HFFc6 (cell line): ENCODE measurements around the gene PHYKPL. TPM values are rescaled to one million over a fixed set of nuclear protein-coding genes. Genes with fewer than 3 reads are reported as not detected.

Experiments
- DNase-seq: peaks from one replicate; pipeline ENCODE4 v3.0.0-alpha.2; 2018
- H3K27ac Mint-ChIP-seq: 2 replicates; pipeline ENCODE4 v1.8.0; 2020; ENCODE audit warnings: mild to moderate bottlenecking, mixed read lengths
- H3K27me3 Mint-ChIP-seq: 2 replicates; pipeline ENCODE4 v1.8.0; 2021; ENCODE audit warnings: mild to moderate bottlenecking, moderate library complexity, mixed read lengths; ENCODE audit not compliant: insufficient read depth
- H3K36me3 Mint-ChIP-seq: 2 replicates; pipeline ENCODE4 v1.8.0; 2021; ENCODE audit warnings: low read depth, mixed read lengths
- H3K4me1 Mint-ChIP-seq: 2 replicates; pipeline ENCODE4 v1.8.0; 2020; ENCODE audit warnings: low read depth, mixed read lengths
- H3K4me3 Mint-ChIP-seq: 2 replicates; pipeline ENCODE4 v1.8.0; 2020; ENCODE audit warnings: mild to moderate bottlenecking, moderate library complexity, mixed read lengths
- H3K9me3 Mint-ChIP-seq: 2 replicates; pipeline ENCODE4 v1.8.0; 2020; ENCODE audit warnings: mild to moderate bottlenecking, mixed read lengths
- total RNA-seq, 6 experiments: library from RNA; stranded (reverse); fragmentation: NEBNext Ultra II Directional; extraction: Animal tissue kit (Norgen Biotek cat#: 25700); gene quantifications; 2 replicates in 1 of 6; 3 replicates in 5 of 6; pipeline ENCODE4 v1.2.3, GENCODE V29; 2021
- TF ChIP-seq, protein P1 (sequence below): fragments of 200-600 bp; sonication (generic); IDR thresholded peaks from 2 replicates; pipeline ENCODE4 v1.5.0; 2021; ENCODE audit warnings: antibody characterized with exemption, mild to moderate bottlenecking

The PHYKPL gene
- total RNA-seq, 6 experiments from 2014 or later = 18.7 to 25.6 (median 23.9) TPM

DNA sequence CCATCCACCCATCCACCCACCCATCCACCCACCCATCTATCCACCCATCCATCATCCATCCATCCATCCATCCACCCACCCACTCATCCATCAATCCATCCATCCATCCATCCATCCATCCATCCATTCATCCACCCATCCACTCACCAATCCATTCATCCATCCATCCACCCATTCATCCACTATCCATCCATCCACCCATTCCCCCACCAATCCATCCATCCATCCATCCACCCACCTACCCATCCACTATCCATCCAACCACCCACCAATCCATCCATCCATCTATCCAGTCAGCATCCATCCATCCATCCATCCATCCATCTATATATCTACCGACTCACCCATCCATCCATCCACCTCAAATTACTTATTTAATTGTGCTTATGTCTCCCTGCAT lies 36.9 kb upstream of the PHYKPL start:
- no peak overlapping the region for H3K4me3 Mint-ChIP-seq
- no peak for DNase-seq
- H3K4me1 Mint-ChIP-seq = no peaks in the 10 kb centered on the region
- TF ChIP-seq, protein P1, sequence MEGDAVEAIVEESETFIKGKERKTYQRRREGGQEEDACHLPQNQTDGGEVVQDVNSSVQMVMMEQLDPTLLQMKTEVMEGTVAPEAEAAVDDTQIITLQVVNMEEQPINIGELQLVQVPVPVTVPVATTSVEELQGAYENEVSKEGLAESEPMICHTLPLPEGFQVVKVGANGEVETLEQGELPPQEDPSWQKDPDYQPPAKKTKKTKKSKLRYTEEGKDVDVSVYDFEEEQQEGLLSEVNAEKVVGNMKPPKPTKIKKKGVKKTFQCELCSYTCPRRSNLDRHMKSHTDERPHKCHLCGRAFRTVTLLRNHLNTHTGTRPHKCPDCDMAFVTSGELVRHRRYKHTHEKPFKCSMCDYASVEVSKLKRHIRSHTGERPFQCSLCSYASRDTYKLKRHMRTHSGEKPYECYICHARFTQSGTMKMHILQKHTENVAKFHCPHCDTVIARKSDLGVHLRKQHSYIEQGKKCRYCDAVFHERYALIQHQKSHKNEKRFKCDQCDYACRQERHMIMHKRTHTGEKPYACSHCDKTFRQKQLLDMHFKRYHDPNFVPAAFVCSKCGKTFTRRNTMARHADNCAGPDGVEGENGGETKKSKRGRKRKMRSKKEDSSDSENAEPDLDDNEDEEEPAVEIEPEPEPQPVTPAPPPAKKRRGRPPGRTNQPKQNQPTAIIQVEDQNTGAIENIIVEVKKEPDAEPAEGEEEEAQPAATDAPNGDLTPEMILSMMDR = no peak
- no peaks in the 10 kb centered on the region; the same call in none of the 2 replicates for H3K27me3 Mint-ChIP-seq
- no peaks in the 10 kb centered on the region for H3K36me3 Mint-ChIP-seq
- H3K27ac Mint-ChIP-seq = no peak overlapping the region
- peaks cover 4% of the 10 kb centered on the region; the same call in 1 of the 2 replicates for H3K9me3 Mint-ChIP-seq

GRCh38 chr5:178267876-178268275 lies 35.3 kb upstream of the PHYKPL start:
- DNase-seq = no peak
- TF ChIP-seq, protein P1 = no peak
- Mint-ChIP-seq H3K4me3 (no peak overlapping the region), H3K27ac (no peak overlapping the region), H3K9me3 (peaks cover 4% of the 10 kb centered on the region; the same call in 1 of the 2 replicates), H3K4me1 (no peaks in the 10 kb centered on the region), H3K36me3 (no peaks in the 10 kb centered on the region), H3K27me3 (no peaks in the 10 kb centered on the region; the same call in none of the 2 replicates)

DNA sequence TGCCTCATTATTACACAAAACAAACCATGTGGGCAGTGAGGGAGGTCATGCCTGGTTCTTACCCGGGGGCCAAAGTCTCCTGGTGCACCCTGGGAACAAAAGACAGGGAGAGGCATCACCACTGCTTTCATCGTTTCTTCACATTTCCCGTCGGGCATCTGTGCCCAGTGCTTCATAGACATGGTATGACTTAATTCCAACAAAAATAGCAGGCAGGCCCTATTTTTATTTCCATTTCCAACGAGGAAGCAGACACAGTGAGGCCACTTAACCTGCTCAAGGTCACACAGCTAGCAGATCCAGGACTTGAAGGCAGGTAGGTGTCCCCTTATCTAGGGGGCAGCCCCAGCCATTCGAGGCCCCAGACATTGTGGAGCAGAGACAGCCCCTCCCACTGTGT lies 34.6 kb upstream of the PHYKPL start:
- H3K4me3 Mint-ChIP-seq = no peak overlapping the region
- TF ChIP-seq, protein P1 = no peak
- no peak for DNase-seq
- no peaks in the 10 kb centered on the region; the same call in none of the 2 replicates for H3K27me3 Mint-ChIP-seq
- H3K9me3 Mint-ChIP-seq = peaks cover 4% of the 10 kb centered on the region; the same call in 1 of the 2 replicates
- H3K27ac Mint-ChIP-seq = no peak overlapping the region
- H3K36me3 Mint-ChIP-seq = no peaks in the 10 kb centered on the region
- no peaks in the 10 kb centered on the region for H3K4me1 Mint-ChIP-seq

DNA sequence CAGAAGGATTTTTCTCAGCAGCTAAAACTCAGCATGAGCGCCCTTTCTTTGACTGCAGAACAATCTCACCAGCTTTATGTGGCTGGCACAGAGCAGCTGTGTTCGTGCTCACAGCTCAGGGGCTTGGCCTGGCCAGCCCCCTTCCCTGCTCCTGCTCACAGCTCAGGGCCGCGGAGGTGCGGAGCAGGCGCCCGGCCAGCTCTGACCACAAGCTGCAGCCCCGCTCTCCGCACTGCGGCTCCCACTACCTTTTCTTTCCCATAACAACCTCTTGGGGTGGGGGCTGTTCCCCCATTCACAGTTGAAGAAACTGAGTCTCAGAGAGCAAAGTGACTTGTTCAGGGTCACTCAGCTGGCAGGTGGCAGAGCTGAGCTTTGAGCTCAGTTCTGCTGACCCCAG lies 34.0 kb upstream of the PHYKPL start:
- Mint-ChIP-seq H3K9me3 (peaks cover 4% of the 10 kb centered on the region; the same call in 1 of the 2 replicates), H3K27me3 (no peaks in the 10 kb centered on the region; the same call in none of the 2 replicates), H3K27ac (no peak overlapping the region), H3K4me3 (no peak overlapping the region), H3K36me3 (no peaks in the 10 kb centered on the region), H3K4me1 (no peaks in the 10 kb centered on the region)
- no peak for DNase-seq
- TF ChIP-seq, protein P1 = no peak

DNA sequence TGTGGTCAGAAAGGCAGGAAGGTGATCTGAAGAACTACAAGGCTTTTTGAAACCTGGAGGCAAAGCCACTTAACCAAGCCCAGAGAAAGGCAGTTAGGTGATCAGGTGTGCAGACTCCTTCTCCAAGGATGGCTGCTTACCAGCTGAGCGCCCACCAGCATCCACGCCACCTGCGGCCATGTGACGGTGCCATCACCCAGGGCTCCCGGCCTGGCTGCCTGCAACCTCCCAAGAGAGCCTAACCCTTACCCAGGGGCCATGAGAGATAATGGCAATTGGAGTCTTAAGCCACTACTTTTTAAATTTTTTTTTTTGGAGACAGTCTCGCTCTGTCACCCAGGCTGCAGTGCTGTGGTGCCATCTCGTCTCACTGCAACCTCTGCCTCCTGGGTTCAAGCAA lies 33.1 kb upstream of the PHYKPL start:
- TF ChIP-seq, protein P1 = no peak
- no peaks in the 10 kb centered on the region; the same call in none of the 2 replicates for H3K27me3 Mint-ChIP-seq

DNA sequence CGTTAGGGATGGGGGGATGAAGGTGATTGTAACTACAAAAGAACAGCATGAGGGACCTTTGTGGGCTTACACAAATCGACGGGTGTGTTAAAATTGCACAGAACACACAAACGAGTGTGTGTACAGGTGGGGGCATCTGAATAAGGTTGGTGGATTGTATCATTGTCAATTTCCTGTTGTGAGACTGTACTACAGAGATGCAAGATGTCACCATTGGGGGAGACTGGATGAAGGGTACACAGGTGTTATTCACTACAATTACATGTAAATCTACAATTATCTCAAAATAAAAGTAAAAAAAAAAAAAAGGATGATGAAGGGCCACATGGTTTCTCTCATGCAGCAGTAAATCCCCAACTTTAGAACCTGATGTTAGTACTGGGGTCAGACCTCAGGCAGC lies 31.4 kb upstream of the PHYKPL start:
- Mint-ChIP-seq H3K4me1 (no peaks in the 10 kb centered on the region), H3K27ac (no peak overlapping the region), H3K4me3 (no peak overlapping the region), H3K9me3 (peaks cover 4% of the 10 kb centered on the region; the same call in 1 of the 2 replicates), H3K36me3 (no peaks in the 10 kb centered on the region), H3K27me3 (peaks cover 6% of the 10 kb centered on the region)
- TF ChIP-seq, protein P1 = no peak
- DNase-seq = no peak

More for the DNA sequence above, 33.1 kb upstream of the PHYKPL start:
- Mint-ChIP-seq H3K36me3 (no peaks in the 10 kb centered on the region), H3K9me3 (peaks cover 4% of the 10 kb centered on the region; the same call in 1 of the 2 replicates), H3K4me3 (no peak overlapping the region), H3K27ac (no peak overlapping the region), H3K4me1 (no peaks in the 10 kb centered on the region)
- no peak for DNase-seq
